SKM-1 treated with dmso at 0.1 percent for 144 hours (cell line): Measurements from ENCODE around the gene NEMP2.
A peak's percentile ranks its signal among the peaks of the same experiment; 100 is the strongest.
"Not testable (repeated sequence)": the region's sequence is repeated elsewhere in the genome, so short reads cannot be mapped to it uniquely, and the experiment has no call there.

Experiments
- DNase-seq: peaks from one replicate; lab custom pipeline; 2025; ENCODE audit not compliant: unreplicated experiment; lab: John Stamatoyannopoulos, UW

Gene NEMP2

GRCh38 chr2:190527214-190527613 lies 7.3 kb downstream of the NEMP2 start:
- DNase-seq, result no peak

- no peak for DNase-seq
These were observed 8.3 kb downstream of the NEMP2 start for GRCh38 chr2:190526105-190526750.

- no peak for DNase-seq
These were observed 9.6 kb downstream of the NEMP2 start for GRCh38 chr2:190524928-190525327.

- no peak for DNase-seq
These were observed 14.4 kb downstream of the NEMP2 start for GRCh38 chr2:190519975-190520767.

- no peak for DNase-seq
These were observed 17.1 kb downstream of the NEMP2 start for GRCh38 chr2:190517468-190517867.

GRCh38 chr2:190515687-190516086 lies 18.8 kb downstream of the NEMP2 start:
- no peak for DNase-seq

GRCh38 chr2:190514676-190515075 lies 19.8 kb downstream of the NEMP2 start:
- DNase-seq, result no peak

GRCh38 chr2:190513877-190514276 lies 20.6 kb downstream of the NEMP2 start:
- DNase-seq, result no peak

- peak; percentile 22 for DNase-seq
These were observed 21.9 kb downstream of the NEMP2 start for GRCh38 chr2:190512539-190513095.

- no peak for DNase-seq
These were observed 23.4 kb downstream of the NEMP2 start for GRCh38 chr2:190511104-190511503.

GRCh38 chr2:190509895-190510294 lies 24.6 kb downstream of the NEMP2 start:
- not testable (repeated sequence) for DNase-seq

- DNase-seq, result no peak
These were observed 27.4 kb downstream of the NEMP2 start for GRCh38 chr2:190507135-190507534.

- no peak for DNase-seq
These were observed 27.9 kb downstream of the NEMP2 start for GRCh38 chr2:190506666-190507065.

- DNase-seq, result no peak
These were observed 28.8 kb downstream of the NEMP2 start for GRCh38 chr2:190505696-190506095.

- DNase-seq, result no peak
These were observed 29.6 kb downstream of the NEMP2 start for GRCh38 chr2:190504912-190505311.

GRCh38 chr2:190503088-190503487 lies 31.4 kb downstream of the NEMP2 start:
- DNase-seq, result no peak

- no peak for DNase-seq
These were observed 32.7 kb downstream of the NEMP2 start for GRCh38 chr2:190501702-190502407.

- DNase-seq, result no peak
These were observed 33.3 kb downstream of the NEMP2 start for GRCh38 chr2:190501231-190501630.

GRCh38 chr2:190500054-190500502 lies 34.4 kb downstream of the NEMP2 start:
- DNase-seq, result no peak

GRCh38 chr2:190499273-190499672 lies 35.2 kb downstream of the NEMP2 start:
- no peak for DNase-seq

- DNase-seq, result no peak
These were observed 37.1 kb downstream of the NEMP2 start for GRCh38 chr2:190497428-190497827.
